Neural crest cell (in vitro differentiated cells): Measurements from ENCODE around the gene TRAPPC8. TPM values are rescaled to one million over a fixed set of nuclear protein-coding genes. Genes with fewer than 3 reads are reported as not detected.

Experiments used
- DNase-seq: peaks from one replicate; pipeline ENCODE4 v3.0.0; 2021; ENCODE audit warnings: low read depth, mixed read lengths, low spot score
- H3K27ac Mint-ChIP-seq: one replicate; pipeline ENCODE4 v1.8.0; 2021; ENCODE audit warnings: mild to moderate bottlenecking, mixed read lengths; ENCODE audit not compliant: unreplicated experiment
- H3K27me3 Mint-ChIP-seq: 2 replicates; pipeline ENCODE4 v1.8.0; 2021; ENCODE audit warnings: low read depth, mild to moderate bottlenecking, mixed read lengths
- H3K36me3 Mint-ChIP-seq: 2 replicates; pipeline ENCODE4 v1.8.0; 2021; ENCODE audit warnings: low read depth, mild to moderate bottlenecking, mixed read lengths
- H3K4me1 Mint-ChIP-seq: 2 replicates; pipeline ENCODE4 v1.8.0; 2021; ENCODE audit warnings: mixed read lengths
- H3K4me3 Mint-ChIP-seq: one replicate; pipeline ENCODE4 v1.8.0; 2021; ENCODE audit warnings: mild to moderate bottlenecking, mixed read lengths
- H3K9me3 Mint-ChIP-seq: 2 replicates; pipeline ENCODE4 v1.8.0; 2021; ENCODE audit warnings: mixed read lengths
- total RNA-seq: library from RNA; stranded (reverse); gene quantifications from 2 replicates; pipeline ENCODE4 v1.2.1, GENCODE V29; 2021
- TF ChIP-seq, protein P1 (sequence below): fragments of 200-600 bp; sonication (generic); conservative IDR thresholded peaks from 2 replicates; pipeline ENCODE4 v1.5.0; 2021; ENCODE audit warnings: antibody characterized with exemption, mild to moderate bottlenecking

The TRAPPC8 gene
- total RNA-seq, 1 donor from 2014 or later: 27.7 TPM

DNA sequence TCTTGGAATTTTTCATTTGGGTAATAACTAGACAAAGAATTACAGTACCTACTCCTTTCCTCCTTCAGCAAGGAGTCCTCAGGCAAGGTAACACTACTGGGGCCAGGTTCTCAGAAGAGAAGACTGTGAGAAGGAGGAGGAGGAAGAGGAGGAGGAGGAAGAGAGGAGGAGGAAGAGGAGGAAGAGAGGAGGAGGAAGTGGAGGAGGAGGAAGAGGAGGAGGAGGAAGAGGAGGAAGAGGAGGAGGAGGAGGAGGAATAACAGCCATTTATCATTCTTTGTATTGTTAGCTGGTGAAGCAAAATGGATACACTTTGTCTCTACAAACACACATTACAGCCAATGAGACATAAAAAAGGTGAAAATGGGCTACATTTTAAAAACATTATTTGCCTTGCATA lies 149.4 kb downstream of the TRAPPC8 start:
- peaks cover 3% of the 10 kb centered on the region for H3K4me1 Mint-ChIP-seq
- H3K27ac Mint-ChIP-seq: no peak overlapping the region
- DNase-seq: no peak
- peaks cover 3% of the 10 kb centered on the region for H3K9me3 Mint-ChIP-seq
- TF ChIP-seq, protein P1, sequence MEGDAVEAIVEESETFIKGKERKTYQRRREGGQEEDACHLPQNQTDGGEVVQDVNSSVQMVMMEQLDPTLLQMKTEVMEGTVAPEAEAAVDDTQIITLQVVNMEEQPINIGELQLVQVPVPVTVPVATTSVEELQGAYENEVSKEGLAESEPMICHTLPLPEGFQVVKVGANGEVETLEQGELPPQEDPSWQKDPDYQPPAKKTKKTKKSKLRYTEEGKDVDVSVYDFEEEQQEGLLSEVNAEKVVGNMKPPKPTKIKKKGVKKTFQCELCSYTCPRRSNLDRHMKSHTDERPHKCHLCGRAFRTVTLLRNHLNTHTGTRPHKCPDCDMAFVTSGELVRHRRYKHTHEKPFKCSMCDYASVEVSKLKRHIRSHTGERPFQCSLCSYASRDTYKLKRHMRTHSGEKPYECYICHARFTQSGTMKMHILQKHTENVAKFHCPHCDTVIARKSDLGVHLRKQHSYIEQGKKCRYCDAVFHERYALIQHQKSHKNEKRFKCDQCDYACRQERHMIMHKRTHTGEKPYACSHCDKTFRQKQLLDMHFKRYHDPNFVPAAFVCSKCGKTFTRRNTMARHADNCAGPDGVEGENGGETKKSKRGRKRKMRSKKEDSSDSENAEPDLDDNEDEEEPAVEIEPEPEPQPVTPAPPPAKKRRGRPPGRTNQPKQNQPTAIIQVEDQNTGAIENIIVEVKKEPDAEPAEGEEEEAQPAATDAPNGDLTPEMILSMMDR: no peak
- H3K36me3 Mint-ChIP-seq: no peaks in the 10 kb centered on the region
- H3K27me3 Mint-ChIP-seq: no peaks in the 10 kb centered on the region
- no peak overlapping the region for H3K4me3 Mint-ChIP-seq

DNA sequence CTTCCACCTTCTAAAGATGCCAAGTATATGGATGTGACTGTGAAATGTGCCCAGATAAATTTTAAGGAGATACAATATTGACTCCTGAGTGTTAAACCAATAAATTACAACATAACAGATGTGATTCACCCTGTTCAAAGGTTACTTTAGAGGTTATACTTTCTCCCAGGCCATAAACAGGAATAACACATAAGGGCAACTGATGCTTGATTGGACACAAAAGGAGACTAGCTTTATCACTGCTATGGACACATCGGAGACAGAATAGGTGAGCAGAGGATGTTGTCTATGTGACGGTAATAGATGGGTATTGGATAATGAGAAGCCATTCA lies 150.4 kb downstream of the TRAPPC8 start:
- no peaks in the 10 kb centered on the region for H3K27me3 Mint-ChIP-seq
- peaks cover 3% of the 10 kb centered on the region for H3K9me3 Mint-ChIP-seq
- no peak overlapping the region for H3K4me3 Mint-ChIP-seq
- H3K4me1 Mint-ChIP-seq: peaks cover 3% of the 10 kb centered on the region
- TF ChIP-seq, protein P1: no peak
- no peak for DNase-seq
- H3K36me3 Mint-ChIP-seq: no peaks in the 10 kb centered on the region
- H3K27ac Mint-ChIP-seq: no peak overlapping the region

DNA sequence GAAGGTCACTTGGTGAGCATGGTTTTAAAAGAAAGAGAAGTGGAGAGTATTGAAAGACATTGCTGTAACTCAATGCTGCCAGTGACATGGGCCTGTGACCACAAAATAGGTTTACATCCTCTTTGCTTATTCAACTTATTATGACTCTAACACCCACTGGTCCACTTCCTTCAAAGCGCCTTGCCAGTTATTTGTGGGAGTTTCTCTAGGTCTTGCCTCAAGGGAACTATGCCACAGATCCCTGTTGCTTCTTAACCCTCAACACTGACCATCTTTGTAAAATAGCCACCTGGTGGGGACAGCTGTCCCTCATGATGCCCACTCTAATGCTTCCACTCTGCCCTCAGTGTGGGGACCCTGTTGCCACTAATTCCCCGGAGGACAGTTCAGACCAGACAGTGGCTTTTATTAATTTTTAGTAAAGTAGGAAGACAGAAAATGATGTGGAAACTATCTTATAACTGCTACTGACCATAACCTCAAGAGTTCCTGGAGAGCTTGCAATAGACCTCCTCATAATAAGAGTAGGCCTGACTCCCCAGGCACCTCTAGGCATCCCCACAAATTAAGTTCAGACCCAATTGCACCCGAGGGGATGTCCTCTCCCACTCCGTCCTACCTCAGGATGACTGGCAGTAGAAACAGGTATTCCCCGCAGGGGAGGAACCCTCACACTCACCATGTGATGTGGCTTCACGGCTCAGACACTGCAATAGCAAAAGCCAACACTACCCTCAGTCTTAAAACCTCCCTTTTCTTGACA lies 150.9 kb downstream of the TRAPPC8 start:
- no peaks in the 10 kb centered on the region for H3K27me3 Mint-ChIP-seq
- TF ChIP-seq, protein P1: no peak
- H3K4me3 Mint-ChIP-seq: no peak overlapping the region
- H3K36me3 Mint-ChIP-seq: no peaks in the 10 kb centered on the region
- H3K27ac Mint-ChIP-seq: no peak overlapping the region
- peaks cover 3% of the 10 kb centered on the region for H3K9me3 Mint-ChIP-seq
- no peak for DNase-seq
- peaks cover 3% of the 10 kb centered on the region for H3K4me1 Mint-ChIP-seq

DNA sequence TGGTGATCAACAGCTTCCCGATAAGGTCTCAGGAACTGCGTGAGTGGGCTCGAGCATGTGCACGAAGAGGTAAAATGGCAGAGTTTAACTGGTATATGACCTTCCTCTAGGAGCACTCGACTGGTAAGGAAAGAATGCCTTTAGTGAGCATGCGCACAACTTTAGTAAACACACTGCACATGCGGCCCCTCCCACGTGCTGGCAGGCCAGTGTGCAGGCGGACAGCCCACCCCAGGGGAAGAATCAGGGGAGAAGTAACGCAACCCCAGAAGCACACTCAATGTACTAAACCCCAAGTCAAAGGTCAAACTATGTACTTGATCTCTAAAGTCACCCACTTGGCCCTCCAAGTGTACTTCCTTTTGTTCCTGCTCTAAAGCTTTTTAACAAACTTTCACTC lies 153.5 kb downstream of the TRAPPC8 start:
- H3K4me3 Mint-ChIP-seq: no peak overlapping the region
- H3K9me3 Mint-ChIP-seq: peaks cover 7% of the 10 kb centered on the region
- TF ChIP-seq, protein P1: no peak
- H3K27ac Mint-ChIP-seq: no peak overlapping the region
- no peaks in the 10 kb centered on the region for H3K27me3 Mint-ChIP-seq
- no peak for DNase-seq
- peaks cover 3% of the 10 kb centered on the region for H3K4me1 Mint-ChIP-seq
- H3K36me3 Mint-ChIP-seq: no peaks in the 10 kb centered on the region

DNA sequence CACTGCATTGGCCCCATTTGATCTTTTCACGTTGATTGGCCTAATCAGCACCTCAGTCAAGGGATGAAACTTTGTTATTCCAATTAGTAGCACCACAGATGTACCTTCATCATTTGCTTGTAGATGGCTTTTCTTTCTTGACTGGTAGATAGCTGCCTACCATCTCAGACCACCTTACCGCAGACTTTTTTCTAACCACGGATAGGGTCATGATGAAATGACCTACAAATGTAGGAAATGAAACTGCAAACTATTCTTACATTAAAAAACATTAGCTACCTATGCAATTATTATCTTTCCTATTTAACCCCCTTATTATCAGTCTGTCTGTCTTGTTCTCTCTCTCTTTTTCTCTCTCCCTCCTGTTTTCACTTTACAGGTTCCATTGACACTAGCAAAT lies 159.9 kb downstream of the TRAPPC8 start:
- Mint-ChIP-seq H3K4me1 (no peaks in the 10 kb centered on the region), H3K27ac (no peak overlapping the region), H3K9me3 (peaks cover 18% of the 10 kb centered on the region), H3K4me3 (no peak overlapping the region), H3K36me3 (peaks cover 13% of the 10 kb centered on the region), H3K27me3 (no peaks in the 10 kb centered on the region)
- DNase-seq: no peak
- TF ChIP-seq, protein P1: no peak

Other genes starting within 250 kb of the TRAPPC8 start
- not detected in 2 replicates for gene SLC25A52, start 182.2 kb downstream of the TRAPPC8 start, total RNA-seq
- gene RNF125, start 75.7 kb upstream of the TRAPPC8 start, total RNA-seq: 1.1 and 1.6 TPM in 2 replicates
- 49.9 and 51.6 TPM in 2 replicates for gene RNF138, start 148.7 kb upstream of the TRAPPC8 start, total RNA-seq
- gene MEP1B, start 246.9 kb upstream of the TRAPPC8 start, total RNA-seq: not detected in 2 replicates